HG02973 (cell line): ENCODE measurements around the gene TMPO.
"Not testable (repeated sequence)": the region's sequence is repeated elsewhere in the genome, so short reads cannot be mapped to it uniquely, and the experiment has no call there.

Experiments
- ATAC-seq: cut with Tn5 transposase; IDR thresholded peaks from one replicate; pipeline ENCODE4 v1.9.1; 2021; ENCODE audit warnings: moderate library complexity; ENCODE audit not compliant: unreplicated experiment

The TMPO gene, protein sequence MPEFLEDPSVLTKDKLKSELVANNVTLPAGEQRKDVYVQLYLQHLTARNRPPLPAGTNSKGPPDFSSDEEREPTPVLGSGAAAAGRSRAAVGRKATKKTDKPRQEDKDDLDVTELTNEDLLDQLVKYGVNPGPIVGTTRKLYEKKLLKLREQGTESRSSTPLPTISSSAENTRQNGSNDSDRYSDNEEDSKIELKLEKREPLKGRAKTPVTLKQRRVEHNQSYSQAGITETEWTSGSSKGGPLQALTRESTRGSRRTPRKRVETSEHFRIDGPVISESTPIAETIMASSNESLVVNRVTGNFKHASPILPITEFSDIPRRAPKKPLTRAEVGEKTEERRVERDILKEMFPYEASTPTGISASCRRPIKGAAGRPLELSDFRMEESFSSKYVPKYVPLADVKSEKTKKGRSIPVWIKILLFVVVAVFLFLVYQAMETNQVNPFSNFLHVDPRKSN

GRCh38 chr12:98515287-98516110 is at the start of gene TMPO:
Gene TMPO, plus strand, starts transcription at chr12:98515590. Its CDS starts 278 bp downstream, at chr12:98515868.
- peak; percentile 80 for ATAC-seq

DNA sequence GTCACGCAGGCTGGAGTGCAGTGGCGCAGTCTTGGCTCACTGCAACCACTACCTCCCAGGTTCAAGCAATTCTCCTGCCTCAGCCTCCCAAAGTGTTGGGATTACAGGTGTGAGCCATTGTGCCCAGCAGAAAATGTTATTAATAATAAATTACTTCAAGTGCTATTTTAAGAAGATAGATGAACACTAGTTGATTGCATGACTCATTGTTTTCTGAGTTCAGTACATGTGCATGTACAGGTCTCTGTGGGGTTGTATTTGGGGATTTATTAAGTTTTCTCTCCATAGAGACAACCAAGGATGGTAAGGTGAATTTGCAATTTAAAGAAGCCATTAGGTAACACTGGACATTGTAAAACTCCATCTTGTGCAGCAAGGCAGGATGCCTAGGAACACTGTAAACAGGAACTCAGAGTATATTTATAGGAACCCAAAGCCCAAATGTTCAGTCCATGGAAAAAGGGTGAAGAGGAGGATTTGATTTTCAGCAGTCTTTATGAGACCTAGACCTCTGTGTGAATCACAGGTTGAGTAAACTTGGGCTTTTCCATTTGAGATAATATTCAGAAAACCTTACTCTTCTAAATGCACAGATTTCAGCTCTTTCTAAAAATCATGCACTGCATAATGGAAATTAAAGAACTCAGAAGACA is 49.3 kb upstream of the TMPO start:
- no peak for ATAC-seq

- ATAC-seq = no peak
These were observed 48.6 kb upstream of the TMPO start for GRCh38 chr12:98466640-98467400.

DNA sequence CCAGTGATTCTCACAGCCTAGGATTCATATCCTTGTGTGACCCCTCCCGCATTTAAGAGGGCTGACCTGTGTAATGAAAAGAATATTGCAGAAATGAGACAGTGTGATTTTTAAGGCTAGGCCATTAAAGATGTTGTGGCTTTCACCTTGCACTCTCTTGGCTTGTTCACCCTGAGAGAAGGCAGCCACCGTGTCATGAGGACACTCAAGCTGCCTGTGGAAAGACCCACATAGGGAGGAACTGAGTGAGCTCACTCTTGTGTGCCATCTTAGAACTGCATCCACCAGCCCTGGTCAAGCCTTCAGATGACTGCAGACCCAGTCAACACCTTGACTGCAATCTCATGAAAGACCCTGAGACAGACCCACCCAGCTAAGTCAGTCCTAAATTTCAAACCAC is 46.3 kb upstream of the TMPO start:
- peak; percentile 41 for ATAC-seq

- peak; percentile 44 for ATAC-seq
These were observed 44.8 kb upstream of the TMPO start for GRCh38 chr12:98470469-98471082.

DNA sequence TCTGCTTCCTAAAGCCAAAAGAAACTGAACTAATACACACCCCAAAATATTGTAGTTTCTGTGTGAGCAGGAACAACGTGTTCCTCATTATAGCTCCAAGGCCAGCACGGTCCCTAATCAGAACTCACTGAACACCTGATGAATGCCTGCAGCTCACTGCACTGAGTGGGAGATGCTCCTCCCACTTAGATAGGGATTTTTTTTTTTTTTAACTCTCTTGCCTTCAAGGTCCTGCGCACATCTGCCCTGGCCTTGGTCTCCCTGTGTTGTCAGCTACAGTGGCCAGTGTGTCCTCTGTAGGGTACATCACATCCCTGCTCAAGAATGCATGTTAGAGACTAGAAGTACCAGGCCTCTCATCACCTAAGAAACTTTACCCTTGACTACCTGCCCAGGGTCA is 44.3 kb upstream of the TMPO start:
- ATAC-seq = no peak

DNA sequence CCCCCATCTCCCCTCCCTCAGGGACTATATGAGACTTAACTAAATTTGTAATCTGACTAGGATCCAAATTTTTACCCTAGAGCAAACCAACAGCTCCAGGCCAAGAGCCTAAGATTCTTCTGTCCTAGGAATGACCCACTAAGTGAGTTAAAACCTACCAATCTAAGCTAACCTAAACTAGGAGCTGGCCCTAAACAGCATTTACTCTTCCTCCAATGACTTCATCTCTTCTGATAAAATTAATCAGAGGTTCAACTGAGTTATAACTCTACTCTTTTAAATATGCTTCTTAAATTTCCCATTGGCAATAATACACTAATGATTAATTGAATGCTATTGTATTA is 39.9 kb upstream of the TMPO start:
- no peak for ATAC-seq

GRCh38 chr12:98478606-98479005 is 36.8 kb upstream of the TMPO start:
- ATAC-seq = no peak

- no peak for ATAC-seq
These were observed 31.5 kb upstream of the TMPO start for GRCh38 chr12:98483621-98484503.

DNA sequence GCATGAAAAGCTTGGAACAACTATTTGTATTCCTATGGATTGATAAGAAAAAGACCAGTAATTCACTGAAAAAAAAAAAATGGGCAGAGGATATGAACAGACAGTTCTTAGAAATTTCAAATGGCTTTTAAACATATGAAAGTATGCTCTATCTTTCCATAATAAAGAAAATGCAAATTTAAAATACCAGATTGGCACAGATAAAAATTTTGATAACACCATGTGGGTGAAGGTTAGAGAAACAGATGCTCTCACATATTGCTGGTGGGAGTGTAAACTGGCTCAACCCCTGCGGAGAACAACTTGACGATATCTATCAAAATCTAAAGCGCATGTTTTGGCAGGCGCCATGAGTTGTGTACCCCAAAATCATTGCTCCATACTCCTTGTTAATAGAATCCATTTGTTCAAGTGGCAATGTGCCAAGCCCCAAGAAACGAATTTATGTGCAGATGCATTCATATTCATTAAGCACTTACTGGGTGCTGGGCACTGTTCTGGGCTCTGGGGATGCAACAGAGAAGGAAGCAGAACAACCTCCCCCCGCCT is 29.5 kb upstream of the TMPO start:
- no peak for ATAC-seq

DNA sequence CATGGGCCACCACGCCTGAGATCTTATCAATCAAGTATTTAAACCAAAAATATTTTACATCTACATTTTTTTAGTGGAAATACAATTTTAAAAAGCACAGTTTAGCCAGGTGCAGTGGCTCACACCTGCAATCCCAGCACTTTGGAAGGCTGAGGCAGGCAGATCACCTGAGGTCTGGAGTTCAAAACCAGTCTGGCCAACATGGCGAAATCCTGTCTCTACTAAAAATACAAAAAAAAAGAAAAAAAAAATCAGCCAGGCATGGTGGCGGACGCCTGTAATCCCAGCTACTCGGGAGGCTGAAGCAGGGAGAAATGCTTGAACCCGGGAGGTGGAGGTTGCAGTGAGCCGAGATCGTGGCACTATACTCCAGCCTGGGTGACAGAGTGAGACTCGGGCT is 27.0 kb upstream of the TMPO start:
- ATAC-seq = not testable (repeated sequence)

GRCh38 chr12:98489176-98489575 is 26.2 kb upstream of the TMPO start:
- no peak for ATAC-seq

GRCh38 chr12:98490501-98491453 is 24.6 kb upstream of the TMPO start:
- ATAC-seq = peak; percentile 82

DNA sequence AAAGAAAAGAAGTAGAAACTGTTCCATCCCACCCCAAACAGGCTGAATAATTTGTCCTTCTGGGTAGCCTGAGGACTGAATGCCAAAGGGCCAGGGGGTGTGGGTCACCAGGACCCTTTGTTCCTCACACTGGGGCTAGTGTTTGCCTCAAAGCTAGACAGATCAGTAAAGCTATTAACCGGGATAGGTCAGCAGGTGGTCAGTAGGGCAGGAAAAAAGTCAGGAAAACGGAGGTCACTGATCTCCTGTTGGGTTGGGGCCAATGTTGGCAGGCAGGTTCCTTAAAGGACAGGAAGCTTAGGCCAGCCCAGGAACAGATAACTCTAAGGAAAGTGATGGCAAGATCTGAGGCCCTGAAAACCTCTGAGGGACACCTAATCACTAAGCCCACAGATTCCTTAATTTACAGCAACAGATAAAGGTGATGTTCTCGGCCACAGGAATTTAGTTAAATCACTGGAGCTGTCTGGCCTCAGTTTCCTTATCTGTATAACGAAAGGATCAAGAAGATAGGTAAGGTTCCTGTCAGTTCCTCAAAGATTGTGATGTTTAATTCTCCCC is 22.7 kb upstream of the TMPO start:
- ATAC-seq = no peak

- ATAC-seq = not testable (repeated sequence)
These were observed 14.1 kb upstream of the TMPO start for GRCh38 chr12:98501266-98501629.

GRCh38 chr12:98503342-98503591 is 12.1 kb upstream of the TMPO start:
- peak; percentile 54 for ATAC-seq

- ATAC-seq = peak; percentile 69
These were observed 11.6 kb upstream of the TMPO start for GRCh38 chr12:98503592-98504367.

DNA sequence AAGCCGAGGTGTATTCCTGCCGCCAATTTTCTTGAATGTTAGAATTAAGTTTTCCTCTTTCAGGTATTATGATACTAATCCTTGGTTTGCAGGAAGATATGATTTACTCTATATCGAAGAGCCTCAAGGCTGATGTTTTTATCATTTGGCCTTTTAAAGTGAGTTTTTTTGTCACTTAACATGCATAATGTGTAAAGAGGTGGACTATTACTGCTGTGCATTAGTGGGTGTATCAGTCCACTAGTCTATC is 11.1 kb upstream of the TMPO start:
- ATAC-seq = peak; percentile 9
